Measurements from ENCODE around the gene CNTN1.

Gene CNTN1

GRCh38 chr12:40970320-40970907, 278.2 kb downstream of the CNTN1 start:
- no peak for DNase-seq (ENCODE audit: low spot score)

GRCh38 chr12:40971911-40972310, 279.7 kb downstream of the CNTN1 start:
- no peak for DNase-seq (ENCODE audit: low spot score)

GRCh38 chr12:40976546-40976945, 284.3 kb downstream of the CNTN1 start:
- no peak for DNase-seq (ENCODE audit: low spot score)

GRCh38 chr12:40980427-40980961, 288.3 kb downstream of the CNTN1 start:
- DNase-seq (ENCODE audit: low spot score): no peak

- DNase-seq (ENCODE audit: low spot score): no peak
Observed at GRCh38 chr12:40986001-40986400, 293.8 kb downstream of the CNTN1 start.

- no peak for DNase-seq (ENCODE audit: low spot score)
Observed at GRCh38 chr12:40988355-40988754, 296.1 kb downstream of the CNTN1 start.

GRCh38 chr12:40988824-40989223, 296.6 kb downstream of the CNTN1 start:
- DNase-seq (ENCODE audit: low spot score): no peak

- no peak for DNase-seq (ENCODE audit: low spot score)
Observed at GRCh38 chr12:40989785-40990184, 297.5 kb downstream of the CNTN1 start.

- no peak for DNase-seq (ENCODE audit: low spot score)
Observed at GRCh38 chr12:40992158-40992557, 299.9 kb downstream of the CNTN1 start.

GRCh38 chr12:40992674-40993073, 300.4 kb downstream of the CNTN1 start:
- DNase-seq (ENCODE audit: low spot score): no peak

GRCh38 chr12:40993158-40993557, 300.9 kb downstream of the CNTN1 start:
- no peak for DNase-seq (ENCODE audit: low spot score)

- no peak for DNase-seq (ENCODE audit: low spot score)
Observed at GRCh38 chr12:40996091-40996490, 303.9 kb downstream of the CNTN1 start.

GRCh38 chr12:40999210-40999609, 307.0 kb downstream of the CNTN1 start:
- no peak for DNase-seq (ENCODE audit: low spot score)

- no peak for DNase-seq (ENCODE audit: low spot score)
Observed at GRCh38 chr12:41008472-41008871, 316.2 kb downstream of the CNTN1 start.

GRCh38 chr12:41011939-41012338, 319.7 kb downstream of the CNTN1 start:
- no peak for DNase-seq (ENCODE audit: low spot score)

GRCh38 chr12:41013881-41014642, 321.8 kb downstream of the CNTN1 start:
- no peak for DNase-seq (ENCODE audit: low spot score)

GRCh38 chr12:41014643-41015020, 322.4 kb downstream of the CNTN1 start:
- no peak for DNase-seq (ENCODE audit: low spot score)

- no peak for DNase-seq (ENCODE audit: low spot score)
Observed at GRCh38 chr12:41018010-41018409, 325.8 kb downstream of the CNTN1 start.

GRCh38 chr12:41019461-41019860, 327.2 kb downstream of the CNTN1 start:
- DNase-seq (ENCODE audit: low spot score): no peak

GRCh38 chr12:41023836-41024235, 331.6 kb downstream of the CNTN1 start:
- DNase-seq (ENCODE audit: low spot score): no peak

GRCh38 chr12:41026151-41026550, 333.9 kb downstream of the CNTN1 start:
- DNase-seq (ENCODE audit: low spot score): no peak

- DNase-seq (ENCODE audit: low spot score): no peak
Observed at GRCh38 chr12:41032386-41032785, 340.1 kb downstream of the CNTN1 start.

GRCh38 chr12:41034686-41035085, 342.4 kb downstream of the CNTN1 start:
- no peak for DNase-seq (ENCODE audit: low spot score)

- DNase-seq (ENCODE audit: low spot score): no peak
Observed at GRCh38 chr12:41039461-41039860, 347.2 kb downstream of the CNTN1 start.
